Activated CD4-positive, alpha-beta T cell treated with anti-CD3 and anti-CD28 coated beads, Interleukin-2, amount 10 ng/mL, durations not matched to agents 7 days and 5 days (primary cell): ENCODE results near the gene SYCP3. TPM values are rescaled to one million over a fixed set of nuclear protein-coding genes. Genes with fewer than 3 reads are reported as not detected.
"Not testable (repeated sequence)": the region's sequence is repeated elsewhere in the genome, so short reads cannot be mapped to it uniquely, and the experiment has no call there.

Source experiments
- CTCF ChIA-PET: fragments of 350-600 bp; sonication (Branson Sonifier 250); formaldehyde crosslinking; loops from one replicate; lab custom pipeline; 2021; ENCODE audit warnings: antibody characterized with exemption; lab: Charles Lee
- POLR2A ChIA-PET: fragments of 350-600 bp; sonication (Branson Sonifier 250); formaldehyde crosslinking; loops from one replicate; lab custom pipeline; 2021; ENCODE audit warnings: antibody characterized with exemption; lab: Charles Lee
- DNase-seq: peaks from one replicate; pipeline ENCODE4 v3.0.0-alpha.2; 2020
- H3K27ac Mint-ChIP-seq: one replicate; pipeline ENCODE4 v1.8.0; 2021; ENCODE audit warnings: mild to moderate bottlenecking, moderate library complexity, mixed read lengths
- H3K27me3 Mint-ChIP-seq: one replicate; pipeline ENCODE4 v1.8.0; 2021; ENCODE audit warnings: mixed read lengths
- H3K36me3 Mint-ChIP-seq: one replicate; pipeline ENCODE4 v1.8.0; 2021; ENCODE audit warnings: low read depth, mixed read lengths
- H3K4me1 Mint-ChIP-seq: one replicate; pipeline ENCODE4 v1.8.0; 2021; ENCODE audit warnings: mixed read lengths
- H3K4me3 Mint-ChIP-seq: one replicate; pipeline ENCODE4 v1.8.0; 2021; ENCODE audit warnings: mild to moderate bottlenecking, moderate library complexity, mixed read lengths
- H3K9me3 Mint-ChIP-seq: one replicate; pipeline ENCODE4 v1.8.0; 2021; ENCODE audit warnings: mixed read lengths
- total RNA-seq, 2 experiments: library from RNA; stranded (reverse); gene quantifications; one replicate each; pipeline ENCODE4 v1.2.3, GENCODE V29; 2021

The SYCP3 gene
- total RNA-seq, 2 experiments from 2014 or later: 0.35 to 0.75 TPM

- DNase-seq: no peak
- Mint-ChIP-seq H3K27ac (no peak overlapping the region), H3K27me3 (no peaks in the 10 kb centered on the region), H3K4me3 (no peak overlapping the region), H3K9me3 (no peaks in the 10 kb centered on the region), H3K36me3 (peaks cover 50% of the 10 kb centered on the region), H3K4me1 (no peaks in the 10 kb centered on the region)
- CTCF ChIA-PET: no interaction called here
- POLR2A ChIA-PET: no interaction called here
Observed at GRCh38 chr12:101750152-101750551, 10.9 kb upstream of the SYCP3 start.

- Mint-ChIP-seq H3K36me3 (peaks cover 50% of the 10 kb centered on the region), H3K27ac (no peak overlapping the region), H3K27me3 (no peaks in the 10 kb centered on the region), H3K4me3 (no peak overlapping the region), H3K4me1 (peaks cover 2% of the 10 kb centered on the region), H3K9me3 (no peaks in the 10 kb centered on the region)
- ChIA-PET POLR2A (no interaction called here), CTCF (no interaction called here)
- no peak for DNase-seq
Observed at GRCh38 chr12:101749657-101750056, 10.4 kb upstream of the SYCP3 start.

- DNase-seq: no peak
- ChIA-PET POLR2A (no interaction called here), CTCF (no interaction called here)
- Mint-ChIP-seq H3K4me1 (peaks cover 6% of the 10 kb centered on the region), H3K36me3 (peaks cover 55% of the 10 kb centered on the region), H3K4me3 (no peak overlapping the region), H3K27me3 (no peaks in the 10 kb centered on the region), H3K27ac (no peak overlapping the region), H3K9me3 (no peaks in the 10 kb centered on the region)
Observed at GRCh38 chr12:101748907-101749306, 9.6 kb upstream of the SYCP3 start.

GRCh38 chr12:101747697-101748096, 8.4 kb upstream of the SYCP3 start:
- Mint-ChIP-seq H3K4me3 (no peak overlapping the region), H3K27ac (no peak overlapping the region), H3K36me3 (peaks cover 57% of the 10 kb centered on the region), H3K4me1 (peaks cover 14% of the 10 kb centered on the region), H3K27me3 (no peaks in the 10 kb centered on the region), H3K9me3 (no peaks in the 10 kb centered on the region)
- ChIA-PET POLR2A (no interaction called here), CTCF (interaction anchor here (1.0 to 1.4 kb wide), 2 partner anchors 12 to 22 kb away, joined by 3 read pairs; no protein-coding TSS in a partner anchor)
- DNase-seq: no peak

DNA sequence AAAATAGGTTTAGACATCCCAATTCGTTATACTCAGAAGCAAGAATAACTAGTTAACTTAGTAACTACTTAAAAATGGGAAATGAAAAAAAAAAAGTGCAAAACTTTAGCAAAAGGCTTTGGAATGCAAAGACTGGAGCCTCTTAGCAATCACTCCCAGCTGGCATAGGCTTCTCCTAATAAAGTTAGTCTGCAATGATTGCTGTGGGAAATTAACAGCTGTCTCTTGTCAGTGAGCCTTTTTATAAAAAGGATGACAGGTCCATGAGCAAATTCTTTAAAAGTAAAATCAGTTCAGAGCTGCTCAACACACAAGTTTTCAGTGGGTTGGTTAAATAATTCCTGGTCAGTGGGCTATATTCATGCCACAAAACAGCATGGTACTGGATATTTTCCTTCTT, 7.4 kb upstream of the SYCP3 start:
- H3K36me3 Mint-ChIP-seq: peaks cover 52% of the 10 kb centered on the region
- peaks cover 14% of the 10 kb centered on the region for H3K4me1 Mint-ChIP-seq
- no peak for DNase-seq
- no peaks in the 10 kb centered on the region for H3K9me3 Mint-ChIP-seq
- H3K27ac Mint-ChIP-seq: no peak overlapping the region
- H3K27me3 Mint-ChIP-seq: no peaks in the 10 kb centered on the region
- ChIA-PET CTCF (interaction anchor here (0.6 to 2.0 kb wide), 5 partner anchors 11 to 1182 kb away, joined by 3 to 7 read pairs (median 3); partner anchors contain the start of gene GNPTAB), POLR2A (no interaction called here)
- no peak overlapping the region for H3K4me3 Mint-ChIP-seq

- no peaks in the 10 kb centered on the region for H3K27me3 Mint-ChIP-seq
- peaks cover 47% of the 10 kb centered on the region for H3K36me3 Mint-ChIP-seq
- no peak overlapping the region for H3K4me3 Mint-ChIP-seq
- DNase-seq: no peak
- POLR2A ChIA-PET: no interaction called here
- H3K9me3 Mint-ChIP-seq: no peaks in the 10 kb centered on the region
- no peak overlapping the region for H3K27ac Mint-ChIP-seq
- CTCF ChIA-PET: interaction anchor here (0.9 to 2.0 kb wide), 3 partner anchors 10 to 84 kb away, joined by 3 to 7 read pairs (median 3); partner anchors contain the start of gene GNPTAB
- H3K4me1 Mint-ChIP-seq: peaks cover 14% of the 10 kb centered on the region
Observed at GRCh38 chr12:101746196-101746595, 6.9 kb upstream of the SYCP3 start.

DNA sequence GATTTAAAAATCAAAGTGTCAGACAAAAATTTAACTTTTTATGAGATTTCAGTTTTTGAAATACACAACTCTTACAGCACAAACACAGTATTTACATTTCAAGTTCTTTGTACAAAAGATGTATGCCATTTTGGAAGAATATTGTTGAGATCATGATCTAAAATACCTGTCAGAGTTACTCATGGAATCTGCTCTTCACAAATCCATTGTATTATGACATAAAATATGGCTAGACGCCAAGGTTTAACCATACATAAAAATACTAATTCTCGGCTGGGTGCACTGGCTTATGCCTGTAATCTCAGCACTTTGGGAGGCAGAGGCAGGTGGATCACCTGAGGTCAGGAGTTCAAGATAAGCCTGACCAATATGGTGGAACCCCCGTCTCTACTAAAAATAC, 6.2 kb upstream of the SYCP3 start:
- H3K27me3 Mint-ChIP-seq: no peaks in the 10 kb centered on the region
- no peak for DNase-seq
- ChIA-PET CTCF (interaction anchor here (0.9 to 2.0 kb wide), 2 partner anchors 47 to 85 kb away, joined by 3 to 7 read pairs; partner anchors contain the start of gene GNPTAB), POLR2A (no interaction called here)
- H3K36me3 Mint-ChIP-seq: peaks cover 42% of the 10 kb centered on the region
- peak overlapping the region; percentile 57 for H3K27ac Mint-ChIP-seq
- no peak overlapping the region for H3K4me3 Mint-ChIP-seq
- no peaks in the 10 kb centered on the region for H3K9me3 Mint-ChIP-seq
- peaks cover 14% of the 10 kb centered on the region for H3K4me1 Mint-ChIP-seq

DNA sequence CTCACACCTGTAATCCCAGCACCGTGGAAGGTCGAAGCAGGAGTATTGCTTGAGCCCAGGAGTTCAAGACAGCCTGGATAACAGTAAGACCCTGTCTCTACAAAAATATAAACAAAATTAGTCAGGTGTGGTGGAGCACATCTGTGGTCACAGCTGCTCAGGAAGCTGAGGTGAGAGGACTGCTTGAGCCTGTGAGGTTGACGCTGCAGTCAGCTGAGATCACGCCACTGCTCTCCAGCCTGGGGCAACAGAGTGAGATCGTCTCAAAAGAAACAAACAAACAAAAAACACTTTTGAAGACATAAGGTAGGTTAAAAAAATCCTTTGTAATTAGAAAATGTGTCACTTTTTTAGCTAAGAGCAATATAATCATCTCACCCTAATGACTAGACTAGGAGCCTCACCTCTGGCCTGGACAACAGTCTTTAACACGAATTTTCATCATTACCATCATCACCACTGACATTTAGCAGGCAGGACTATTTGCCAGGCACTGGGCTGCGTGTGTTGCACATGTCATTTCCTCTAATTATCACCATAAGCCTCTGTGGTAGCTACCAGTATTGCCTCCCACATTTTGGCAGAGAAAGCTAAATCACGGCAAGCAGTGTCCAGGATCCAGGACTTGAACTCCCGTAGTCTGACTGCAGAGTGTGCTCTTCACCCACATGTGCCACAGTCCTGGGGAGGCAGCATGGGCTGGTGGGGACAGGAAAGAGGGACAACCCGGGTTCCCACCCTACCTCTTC, 4.6 kb upstream of the SYCP3 start:
- ChIA-PET CTCF (interaction anchor here (1.1 kb wide), 1 partner anchor 85 kb away, joined by 3 read pairs; no protein-coding TSS in a partner anchor), POLR2A (no interaction called here)
- H3K4me3 Mint-ChIP-seq: no peak overlapping the region
- H3K36me3 Mint-ChIP-seq: peaks cover 35% of the 10 kb centered on the region
- peak overlapping the region; percentile 65 for H3K27ac Mint-ChIP-seq
- no peak for DNase-seq
- no peaks in the 10 kb centered on the region for H3K9me3 Mint-ChIP-seq
- H3K4me1 Mint-ChIP-seq: peaks cover 14% of the 10 kb centered on the region
- no peaks in the 10 kb centered on the region for H3K27me3 Mint-ChIP-seq

DNA sequence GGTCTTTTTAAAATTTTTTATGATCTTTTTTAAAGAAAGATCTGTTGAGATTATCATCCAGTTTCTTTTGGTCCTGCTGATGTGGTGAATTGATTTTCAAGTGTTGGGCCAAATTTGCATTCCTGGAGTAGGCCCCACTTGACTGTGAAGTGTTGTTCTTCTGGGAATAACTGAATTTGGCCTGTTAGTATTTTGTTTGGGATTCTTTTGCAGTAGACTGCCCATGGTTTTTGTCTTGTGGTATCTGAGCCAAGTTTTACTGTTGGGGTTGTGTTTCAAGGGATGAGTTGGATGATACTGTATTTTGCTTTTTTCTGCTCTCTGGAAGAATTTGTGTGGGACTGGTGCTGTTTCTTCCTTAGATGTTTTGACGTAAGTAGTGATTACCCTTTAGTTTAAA, 4.0 kb upstream of the SYCP3 start:
- H3K27me3 Mint-ChIP-seq: no peaks in the 10 kb centered on the region
- peaks cover 32% of the 10 kb centered on the region for H3K36me3 Mint-ChIP-seq
- peak overlapping the region; percentile 65 for H3K27ac Mint-ChIP-seq
- H3K4me1 Mint-ChIP-seq: peaks cover 14% of the 10 kb centered on the region
- no peaks in the 10 kb centered on the region for H3K9me3 Mint-ChIP-seq
- CTCF ChIA-PET: interaction anchor here (1.1 kb wide), 1 partner anchor 85 kb away, joined by 3 read pairs; no protein-coding TSS in a partner anchor
- POLR2A ChIA-PET: no interaction called here
- no peak overlapping the region for H3K4me3 Mint-ChIP-seq
- no peak for DNase-seq

- no peak for DNase-seq
- Mint-ChIP-seq H3K27me3 (no peaks in the 10 kb centered on the region), H3K4me1 (peaks cover 14% of the 10 kb centered on the region), H3K9me3 (no peaks in the 10 kb centered on the region), H3K36me3 (peaks cover 27% of the 10 kb centered on the region), H3K4me3 (no peak overlapping the region), H3K27ac (no peak overlapping the region)
- POLR2A ChIA-PET: no interaction called here
- CTCF ChIA-PET: no interaction called here
Observed at GRCh38 chr12:101740980-101741379, 1.7 kb upstream of the SYCP3 start.

GRCh38 chr12:101740566-101740965, 1.3 kb upstream of the SYCP3 start:
- peaks cover 27% of the 10 kb centered on the region for H3K36me3 Mint-ChIP-seq
- H3K27ac Mint-ChIP-seq: no peak overlapping the region
- DNase-seq: no peak
- POLR2A ChIA-PET: no interaction called here
- H3K4me3 Mint-ChIP-seq: no peak overlapping the region
- H3K9me3 Mint-ChIP-seq: no peaks in the 10 kb centered on the region
- peaks cover 14% of the 10 kb centered on the region for H3K4me1 Mint-ChIP-seq
- CTCF ChIA-PET: no interaction called here
- no peaks in the 10 kb centered on the region for H3K27me3 Mint-ChIP-seq

- no peaks in the 10 kb centered on the region for H3K4me1 Mint-ChIP-seq
- no peaks in the 10 kb centered on the region for H3K27me3 Mint-ChIP-seq
- ChIA-PET POLR2A (no interaction called here), CTCF (interaction anchor here (0.6 kb wide), 1 partner anchor 35 kb away, joined by 3 read pairs; no protein-coding TSS in a partner anchor)
- H3K27ac Mint-ChIP-seq: no peak overlapping the region
- H3K9me3 Mint-ChIP-seq: no peaks in the 10 kb centered on the region
- H3K36me3 Mint-ChIP-seq: peaks cover 5% of the 10 kb centered on the region
- DNase-seq: no peak
- no peak overlapping the region for H3K4me3 Mint-ChIP-seq
Observed at GRCh38 chr12:101737476-101737875, 1.8 kb downstream of the SYCP3 start.

DNA sequence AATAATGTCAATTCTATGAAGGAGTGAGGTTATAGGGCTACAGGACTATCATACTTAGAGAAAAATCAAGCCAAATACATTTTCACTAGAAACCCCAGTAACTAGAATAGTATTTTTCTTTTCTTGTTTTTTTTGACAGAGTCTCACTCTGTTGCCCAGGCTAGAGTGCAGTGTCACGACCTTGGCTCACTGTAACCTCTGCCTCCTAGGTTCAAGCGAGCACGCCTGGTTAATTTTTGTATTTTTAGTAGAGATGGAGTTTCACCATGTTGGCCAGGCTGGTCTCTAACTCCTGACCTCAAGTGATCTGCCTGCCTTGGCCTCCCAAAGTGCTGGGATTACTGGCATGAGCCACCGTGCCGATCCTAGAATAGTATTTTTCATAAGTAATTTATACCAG, 4.8 kb downstream of the SYCP3 start:
- H3K36me3 Mint-ChIP-seq, DNase-seq, H3K27ac Mint-ChIP-seq, H3K4me3 Mint-ChIP-seq, POLR2A ChIA-PET, H3K4me1 Mint-ChIP-seq, CTCF ChIA-PET, H3K9me3 Mint-ChIP-seq, H3K27me3 Mint-ChIP-seq: not testable (repeated sequence)
